ENCODE data around the gene ZNRF1. TPM values are rescaled to one million over a fixed set of nuclear protein-coding genes. Genes with fewer than 3 reads are reported as not detected.

ZNRF1 gene
- total and polyA plus RNA-seq, 2 of the 13 experiments (the other 11 are each of a cell fraction or from before 2014, with no cell fraction given), result 43.9 to 58.7 TPM

DNA sequence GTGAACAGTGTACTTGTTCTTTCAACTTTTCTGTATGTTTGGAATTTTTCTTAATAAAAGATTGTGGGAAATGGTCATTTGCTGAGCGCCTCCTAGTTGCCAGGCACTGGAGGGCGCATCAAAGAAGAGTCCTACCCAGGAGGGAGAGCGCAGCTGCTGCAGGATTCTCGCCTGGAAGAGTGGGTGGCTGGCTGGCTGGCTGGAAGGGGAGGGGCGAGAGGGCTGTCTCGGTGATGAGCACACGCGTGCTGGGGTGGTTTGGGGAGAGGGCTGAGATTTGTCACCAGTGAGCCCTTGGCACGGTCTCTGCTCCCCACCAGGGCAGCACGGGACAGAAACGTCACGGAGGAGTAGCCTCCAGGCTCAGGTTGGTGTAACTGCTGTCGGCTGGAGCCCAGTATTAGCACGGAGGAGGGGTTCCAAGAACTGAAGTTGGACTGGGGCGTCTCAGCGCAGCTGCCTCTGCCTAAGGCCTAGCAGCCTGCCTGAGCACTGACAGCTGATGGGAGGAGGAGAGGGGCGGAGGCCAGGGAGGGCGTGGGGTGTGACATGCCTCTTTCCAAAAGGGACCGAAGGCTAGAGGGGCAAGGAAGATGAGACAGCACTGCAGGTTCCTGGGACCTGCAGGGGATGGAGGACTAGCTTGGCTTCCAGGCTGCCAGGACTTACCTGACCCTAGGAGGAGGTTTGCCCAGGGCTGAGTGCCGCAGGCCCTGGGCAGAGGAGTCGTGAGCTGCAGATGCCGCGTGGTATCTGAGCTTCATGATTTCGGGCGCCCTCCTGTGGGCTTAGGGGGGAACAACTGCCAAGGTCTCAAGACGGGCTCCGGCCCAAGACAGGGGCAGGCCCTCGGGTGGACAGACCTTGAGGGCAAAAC, 112.1 kb downstream of the ZNRF1 start (continued):
- TF ChIP-seq, protein P1, sequence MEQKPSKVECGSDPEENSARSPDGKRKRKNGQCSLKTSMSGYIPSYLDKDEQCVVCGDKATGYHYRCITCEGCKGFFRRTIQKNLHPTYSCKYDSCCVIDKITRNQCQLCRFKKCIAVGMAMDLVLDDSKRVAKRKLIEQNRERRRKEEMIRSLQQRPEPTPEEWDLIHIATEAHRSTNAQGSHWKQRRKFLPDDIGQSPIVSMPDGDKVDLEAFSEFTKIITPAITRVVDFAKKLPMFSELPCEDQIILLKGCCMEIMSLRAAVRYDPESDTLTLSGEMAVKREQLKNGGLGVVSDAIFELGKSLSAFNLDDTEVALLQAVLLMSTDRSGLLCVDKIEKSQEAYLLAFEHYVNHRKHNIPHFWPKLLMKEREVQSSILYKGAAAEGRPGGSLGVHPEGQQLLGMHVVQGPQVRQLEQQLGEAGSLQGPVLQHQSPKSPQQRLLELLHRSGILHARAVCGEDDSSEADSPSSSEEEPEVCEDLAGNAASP (CRISPR knock-in tag; IDR thresholded peaks at IDR 0.05; ENCODE audit: borderline replicate concordance), result peak; percentile 70; the same call in 1 of the 2 replicates
- TF ChIP-seq ZNF746 (CRISPR knock-in tag; IDR thresholded peaks at IDR 0.05) (no peak), RFXAP (CRISPR knock-in tag; IDR thresholded peaks at IDR 0.05; ENCODE audit: borderline replicate concordance) (0 out of 2 replicates have a peak, but pooled peaks have one; percentile 53), FOSL2 (CRISPR knock-in tag; IDR thresholded peaks at IDR 0.05) (peak; percentile 63; the same call in 1 of the 2 replicates), SOX6 (IDR thresholded peaks at IDR 0.05) (no peak), SOX6 (CRISPR knock-in tag; IDR thresholded peaks at IDR 0.05) (peak; percentile 77; the same call in 1 of the 2 replicates), HDAC6 (IDR thresholded peaks at IDR 0.05; ENCODE audit: low read depth, low read length) (no peak), ZNF768 (CRISPR knock-in tag; IDR thresholded peaks at IDR 0.05) (peak; percentile 64; the same call in 1 of the 2 replicates), THYN1 (CRISPR knock-in tag; IDR thresholded peaks at IDR 0.05; ENCODE audit: borderline replicate concordance, low read depth) (no peak), FOXC1 (CRISPR knock-in tag; IDR thresholded peaks at IDR 0.05; ENCODE audit: borderline replicate concordance) (0 out of 2 replicates have a peak, but pooled peaks have one; percentile 57), RFX5 (IDR thresholded peaks at IDR 0.05; ENCODE audit: low read depth, low read length) (no peak), ZNF350 (CRISPR knock-in tag; IDR thresholded peaks at IDR 0.05; ENCODE audit: borderline replicate concordance, low read depth) (peak; percentile 89), NRL (CRISPR knock-in tag; IDR thresholded peaks at IDR 0.05; ENCODE audit: borderline replicate concordance) (peak; percentile 87), ZNF737 (CRISPR knock-in tag; IDR thresholded peaks at IDR 0.05; ENCODE audit: borderline replicate concordance) (no peak)
- TF ChIP-seq, protein P2, sequence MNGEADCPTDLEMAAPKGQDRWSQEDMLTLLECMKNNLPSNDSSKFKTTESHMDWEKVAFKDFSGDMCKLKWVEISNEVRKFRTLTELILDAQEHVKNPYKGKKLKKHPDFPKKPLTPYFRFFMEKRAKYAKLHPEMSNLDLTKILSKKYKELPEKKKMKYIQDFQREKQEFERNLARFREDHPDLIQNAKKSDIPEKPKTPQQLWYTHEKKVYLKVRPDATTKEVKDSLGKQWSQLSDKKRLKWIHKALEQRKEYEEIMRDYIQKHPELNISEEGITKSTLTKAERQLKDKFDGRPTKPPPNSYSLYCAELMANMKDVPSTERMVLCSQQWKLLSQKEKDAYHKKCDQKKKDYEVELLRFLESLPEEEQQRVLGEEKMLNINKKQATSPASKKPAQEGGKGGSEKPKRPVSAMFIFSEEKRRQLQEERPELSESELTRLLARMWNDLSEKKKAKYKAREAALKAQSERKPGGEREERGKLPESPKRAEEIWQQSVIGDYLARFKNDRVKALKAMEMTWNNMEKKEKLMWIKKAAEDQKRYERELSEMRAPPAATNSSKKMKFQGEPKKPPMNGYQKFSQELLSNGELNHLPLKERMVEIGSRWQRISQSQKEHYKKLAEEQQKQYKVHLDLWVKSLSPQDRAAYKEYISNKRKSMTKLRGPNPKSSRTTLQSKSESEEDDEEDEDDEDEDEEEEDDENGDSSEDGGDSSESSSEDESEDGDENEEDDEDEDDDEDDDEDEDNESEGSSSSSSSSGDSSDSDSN (CRISPR knock-in tag; IDR thresholded peaks at IDR 0.05), result peak; percentile 86
- TF ChIP-seq, protein P3, sequence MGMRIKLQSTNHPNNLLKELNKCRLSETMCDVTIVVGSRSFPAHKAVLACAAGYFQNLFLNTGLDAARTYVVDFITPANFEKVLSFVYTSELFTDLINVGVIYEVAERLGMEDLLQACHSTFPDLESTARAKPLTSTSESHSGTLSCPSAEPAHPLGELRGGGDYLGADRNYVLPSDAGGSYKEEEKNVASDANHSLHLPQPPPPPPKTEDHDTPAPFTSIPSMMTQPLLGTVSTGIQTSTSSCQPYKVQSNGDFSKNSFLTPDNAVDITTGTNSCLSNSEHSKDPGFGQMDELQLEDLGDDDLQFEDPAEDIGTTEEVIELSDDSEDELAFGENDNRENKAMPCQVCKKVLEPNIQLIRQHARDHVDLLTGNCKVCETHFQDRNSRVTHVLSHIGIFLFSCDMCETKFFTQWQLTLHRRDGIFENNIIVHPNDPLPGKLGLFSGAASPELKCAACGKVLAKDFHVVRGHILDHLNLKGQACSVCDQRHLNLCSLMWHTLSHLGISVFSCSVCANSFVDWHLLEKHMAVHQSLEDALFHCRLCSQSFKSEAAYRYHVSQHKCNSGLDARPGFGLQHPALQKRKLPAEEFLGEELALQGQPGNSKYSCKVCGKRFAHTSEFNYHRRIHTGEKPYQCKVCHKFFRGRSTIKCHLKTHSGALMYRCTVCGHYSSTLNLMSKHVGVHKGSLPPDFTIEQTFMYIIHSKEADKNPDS (CRISPR knock-in tag; IDR thresholded peaks at IDR 0.05), result peak; percentile 58; the same call in 1 of the 2 replicates
- TF ChIP-seq, protein P4, sequence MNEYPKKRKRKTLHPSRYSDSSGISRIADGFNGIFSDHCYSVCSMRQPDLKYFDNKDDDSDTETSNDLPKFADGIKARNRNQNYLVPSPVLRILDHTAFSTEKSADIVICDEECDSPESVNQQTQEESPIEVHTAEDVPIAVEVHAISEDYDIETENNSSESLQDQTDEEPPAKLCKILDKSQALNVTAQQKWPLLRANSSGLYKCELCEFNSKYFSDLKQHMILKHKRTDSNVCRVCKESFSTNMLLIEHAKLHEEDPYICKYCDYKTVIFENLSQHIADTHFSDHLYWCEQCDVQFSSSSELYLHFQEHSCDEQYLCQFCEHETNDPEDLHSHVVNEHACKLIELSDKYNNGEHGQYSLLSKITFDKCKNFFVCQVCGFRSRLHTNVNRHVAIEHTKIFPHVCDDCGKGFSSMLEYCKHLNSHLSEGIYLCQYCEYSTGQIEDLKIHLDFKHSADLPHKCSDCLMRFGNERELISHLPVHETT (CRISPR knock-in tag; conservative IDR thresholded peaks at IDR 0.05), result no peak; the same call in 1 of the 2 replicates
- TF ChIP-seq, protein P5, sequence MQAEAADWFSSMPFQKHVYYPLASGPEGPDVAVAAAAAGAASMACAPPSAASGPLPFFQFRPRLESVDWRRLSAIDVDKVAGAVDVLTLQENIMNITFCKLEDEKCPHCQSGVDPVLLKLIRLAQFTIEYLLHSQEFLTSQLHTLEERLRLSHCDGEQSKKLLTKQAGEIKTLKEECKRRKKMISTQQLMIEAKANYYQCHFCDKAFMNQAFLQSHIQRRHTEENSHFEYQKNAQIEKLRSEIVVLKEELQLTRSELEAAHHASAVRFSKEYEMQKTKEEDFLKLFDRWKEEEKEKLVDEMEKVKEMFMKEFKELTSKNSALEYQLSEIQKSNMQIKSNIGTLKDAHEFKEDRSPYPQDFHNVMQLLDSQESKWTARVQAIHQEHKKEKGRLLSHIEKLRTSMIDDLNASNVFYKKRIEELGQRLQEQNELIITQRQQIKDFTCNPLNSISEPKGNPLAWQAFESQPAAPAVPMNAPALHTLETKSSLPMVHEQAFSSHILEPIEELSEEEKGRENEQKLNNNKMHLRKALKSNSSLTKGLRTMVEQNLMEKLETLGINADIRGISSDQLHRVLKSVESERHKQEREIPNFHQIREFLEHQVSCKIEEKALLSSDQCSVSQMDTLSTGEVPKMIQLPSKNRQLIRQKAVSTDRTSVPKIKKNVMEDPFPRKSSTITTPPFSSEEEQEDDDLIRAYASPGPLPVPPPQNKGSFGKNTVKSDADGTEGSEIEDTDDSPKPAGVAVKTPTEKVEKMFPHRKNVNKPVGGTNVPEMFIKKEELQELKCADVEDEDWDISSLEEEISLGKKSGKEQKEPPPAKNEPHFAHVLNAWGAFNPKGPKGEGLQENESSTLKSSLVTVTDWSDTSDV (CRISPR knock-in tag; IDR thresholded peaks at IDR 0.05), result no peak

Data from HepG2 (cell line).